GM18870 (cell line): ENCODE data around the gene SYS1.

Source experiments
- ATAC-seq: cut with Tn5 transposase; IDR thresholded peaks from one replicate; pipeline ENCODE4 v1.9.1; 2021; ENCODE audit warnings: moderate library complexity; ENCODE audit not compliant: unreplicated experiment

Gene SYS1

DNA sequence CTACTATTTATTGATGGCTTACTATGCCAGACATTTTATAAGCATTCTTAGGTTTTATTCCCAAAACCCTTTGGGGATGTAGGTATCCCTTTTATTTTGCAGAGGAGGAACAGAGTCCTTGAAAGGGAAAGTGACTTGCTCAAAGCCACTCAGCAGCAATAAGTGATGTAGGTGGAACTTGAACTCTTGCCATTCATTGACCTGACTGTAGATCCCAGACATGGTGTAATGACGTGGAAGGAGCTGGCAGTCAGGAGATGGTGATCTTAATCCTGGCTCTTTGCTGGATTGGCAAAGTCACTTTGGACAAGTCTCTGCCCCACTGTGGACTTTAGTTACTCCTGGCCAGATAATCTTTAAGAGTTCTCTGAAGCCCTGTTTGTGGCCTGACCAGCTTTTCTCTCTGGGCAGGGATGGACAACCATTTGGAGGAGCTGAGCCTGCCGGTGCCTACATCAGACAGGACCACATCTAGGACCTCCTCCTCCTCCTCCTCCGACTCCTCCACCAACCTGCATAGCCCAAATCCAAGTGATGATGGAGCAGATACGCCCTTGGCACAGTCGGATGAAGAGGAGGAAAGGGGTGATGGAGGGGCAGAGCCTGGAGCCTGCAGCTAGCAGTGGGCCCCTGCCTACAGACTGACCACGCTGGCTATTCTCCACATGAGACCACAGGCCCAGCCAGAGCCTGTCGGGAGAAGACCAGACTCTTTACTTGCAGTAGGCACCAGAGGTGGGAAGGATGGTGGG, 46.7 kb downstream of the SYS1 start:
- no peak for ATAC-seq

DNA sequence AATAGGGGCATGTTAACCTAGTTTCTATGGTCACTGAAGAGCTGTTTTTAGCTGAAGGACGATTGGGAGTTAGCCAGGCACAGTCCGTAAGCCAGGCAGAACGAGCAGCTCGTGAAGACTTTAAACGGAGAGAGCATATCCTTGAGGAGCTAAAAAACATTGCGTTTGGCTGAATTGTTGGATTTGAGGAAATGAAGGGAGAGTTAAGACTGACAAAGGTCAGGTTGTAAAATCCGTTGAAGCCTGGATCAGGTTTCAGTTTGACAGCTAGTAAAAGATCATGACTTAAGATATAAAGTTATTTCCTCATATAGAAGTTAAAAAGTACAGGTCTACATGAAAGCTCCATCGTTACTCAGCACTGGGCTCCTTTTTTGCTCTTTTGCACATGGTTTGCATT, 47.9 kb downstream of the SYS1 start:
- ATAC-seq = no peak

DNA sequence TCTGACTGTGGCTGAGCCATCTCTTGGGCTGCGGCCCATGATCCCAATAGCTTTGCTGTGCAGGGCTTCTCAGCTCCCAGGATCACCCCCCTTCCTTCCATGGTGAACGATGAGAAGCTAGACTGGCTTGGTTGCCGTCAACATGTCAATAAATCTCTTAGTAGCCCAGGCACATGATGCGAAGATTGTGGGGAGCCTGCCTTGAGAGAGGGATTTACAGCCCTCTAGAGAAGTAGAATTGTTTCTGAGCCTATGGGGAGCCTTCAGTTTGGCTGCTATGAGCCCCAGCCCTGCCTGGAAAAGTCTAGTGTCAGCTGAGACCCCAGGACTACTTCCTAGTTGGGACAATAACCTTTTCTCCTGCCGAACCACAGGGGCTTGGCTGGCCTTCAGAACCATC, 49.7 kb downstream of the SYS1 start:
- ATAC-seq = no peak

GRCh38 chr20:45413479-45413878, 50.5 kb downstream of the SYS1 start:
- no peak for ATAC-seq

DNA sequence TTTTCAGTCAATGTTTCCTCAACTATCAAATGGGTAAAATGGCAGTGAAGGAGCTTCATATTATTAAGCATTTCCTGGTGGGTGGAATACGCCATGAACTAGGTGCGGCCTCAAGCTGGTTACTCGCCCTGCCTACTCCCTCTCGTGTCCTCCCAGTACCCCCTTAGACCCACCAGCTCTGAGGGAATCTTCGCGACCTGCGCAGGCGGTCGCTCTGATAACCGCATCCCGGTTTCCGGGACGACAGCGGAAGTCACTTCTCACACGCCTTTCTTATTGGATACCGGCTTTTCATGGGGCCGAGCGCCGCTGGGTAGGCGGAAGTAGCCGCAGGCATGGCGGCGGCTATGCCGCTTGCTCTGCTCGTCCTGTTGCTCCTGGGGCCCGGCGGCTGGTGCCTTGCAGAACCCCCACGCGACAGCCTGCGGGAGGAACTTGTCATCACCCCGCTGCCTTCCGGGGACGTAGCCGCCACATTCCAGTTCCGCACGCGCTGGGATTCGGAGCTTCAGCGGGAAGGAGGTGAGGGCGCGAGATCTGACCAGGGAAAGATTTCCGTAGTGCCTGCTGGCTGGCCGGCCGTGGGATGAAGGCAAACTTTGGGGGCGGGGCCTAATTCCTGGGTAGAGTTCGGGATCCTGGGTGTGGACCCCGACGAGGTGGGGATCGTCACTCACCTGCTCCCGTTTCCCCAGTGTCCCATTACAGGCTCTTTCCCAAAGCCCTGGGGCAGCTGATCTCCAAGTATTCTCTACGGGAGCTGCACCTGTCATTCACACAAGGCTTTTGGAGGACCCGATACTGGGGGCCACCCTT, 53.1 kb downstream of the SYS1 start, which contains the start of gene PIGT:
Gene PIGT (plus strand): TSS at position 320 of the 816 bp plus-strand sequence. CDS start 16 bp downstream, at position 336.
- ATAC-seq = peak; percentile 61

DNA sequence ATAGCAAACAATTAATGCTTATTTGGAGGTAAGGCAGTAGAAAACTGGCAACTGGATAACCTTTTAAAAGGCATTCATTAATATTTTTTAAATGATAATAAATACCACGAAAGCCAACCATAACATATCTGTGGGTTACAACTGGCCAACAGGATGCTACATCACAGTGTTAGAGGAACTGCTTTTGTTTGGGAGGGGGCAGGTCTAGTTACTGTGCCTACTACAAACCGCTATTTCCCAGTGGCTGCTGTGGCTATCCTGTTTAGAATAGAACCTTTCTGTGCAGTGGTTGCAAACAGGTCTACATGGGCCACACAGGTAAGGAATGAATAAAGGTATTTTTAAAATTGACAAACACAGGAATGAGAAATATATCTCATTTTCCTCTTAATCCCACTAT, 54.0 kb downstream of the SYS1 start:
- ATAC-seq = no peak
